Fibroblast of gingiva (primary cell): Measurements from ENCODE around the gene MAP3K2.

Source experiments
- DNase-seq: peaks from one replicate; pipeline ENCODE4 v3.0.0-alpha.2; 2011; ENCODE audit warnings: low read depth

MAP3K2 gene

GRCh38 chr2:127293386-127293747, 94.4 kb downstream of the MAP3K2 start:
- no peak for DNase-seq

DNA sequence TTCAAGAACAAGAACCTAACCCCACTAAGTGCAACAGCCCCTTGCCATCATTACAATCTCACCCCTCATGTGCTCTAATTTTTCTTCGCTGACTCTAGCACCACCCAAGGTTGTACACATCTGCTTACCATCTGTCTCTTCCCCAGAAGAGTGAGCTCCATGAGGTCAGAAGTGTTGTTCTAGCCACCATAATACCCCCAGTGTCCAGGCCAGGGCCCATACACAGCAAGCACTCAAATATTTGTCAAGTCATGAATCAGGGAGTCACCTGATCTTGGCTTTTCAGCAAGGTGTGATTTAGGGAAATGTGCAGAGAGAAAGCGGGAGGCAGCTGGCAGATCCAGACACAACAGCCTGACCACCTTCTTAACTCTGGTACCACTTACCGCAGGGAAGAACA, 99.5 kb downstream of the MAP3K2 start:
- DNase-seq = no peak

GRCh38 chr2:127283275-127283674, 104.5 kb downstream of the MAP3K2 start:
- DNase-seq = no peak

DNA sequence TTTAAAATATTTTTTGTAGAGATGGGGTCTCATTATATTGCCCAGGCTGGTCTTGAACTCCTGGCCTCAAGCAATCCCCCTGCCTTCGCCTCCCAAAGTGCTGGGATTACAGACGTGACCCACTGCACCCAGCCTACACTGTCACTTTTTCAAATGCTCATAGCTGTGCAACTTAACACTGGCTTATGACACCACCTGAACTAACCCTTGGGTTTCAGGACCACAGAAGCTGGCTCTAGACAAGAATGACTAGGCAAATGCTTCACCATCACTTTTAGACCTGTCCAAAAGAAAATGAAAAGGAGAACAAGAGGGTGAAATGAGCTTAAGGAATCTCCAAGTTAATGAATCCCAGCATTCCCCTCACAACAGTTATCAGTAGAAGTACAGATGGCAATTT, 107.1 kb downstream of the MAP3K2 start:
- DNase-seq = no peak

DNA sequence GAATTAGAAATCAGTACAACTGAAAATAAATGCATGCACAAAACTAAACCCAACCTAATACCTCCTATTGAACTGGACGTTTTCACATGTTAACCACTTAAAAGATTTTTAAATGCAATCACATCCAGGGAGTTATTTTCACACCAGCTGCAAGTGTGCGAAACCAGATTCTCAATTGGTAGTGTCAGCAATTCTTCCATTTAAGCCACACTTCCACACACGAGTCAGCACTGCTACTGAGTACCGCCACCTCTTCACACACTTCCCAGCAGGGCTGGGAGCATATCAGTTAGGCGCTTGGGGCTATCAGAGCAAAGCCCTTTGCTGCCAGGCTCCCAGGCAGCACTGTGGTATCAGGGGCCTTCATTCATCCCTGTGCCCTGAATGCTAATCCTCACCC, 108.0 kb downstream of the MAP3K2 start:
- no peak for DNase-seq

DNA sequence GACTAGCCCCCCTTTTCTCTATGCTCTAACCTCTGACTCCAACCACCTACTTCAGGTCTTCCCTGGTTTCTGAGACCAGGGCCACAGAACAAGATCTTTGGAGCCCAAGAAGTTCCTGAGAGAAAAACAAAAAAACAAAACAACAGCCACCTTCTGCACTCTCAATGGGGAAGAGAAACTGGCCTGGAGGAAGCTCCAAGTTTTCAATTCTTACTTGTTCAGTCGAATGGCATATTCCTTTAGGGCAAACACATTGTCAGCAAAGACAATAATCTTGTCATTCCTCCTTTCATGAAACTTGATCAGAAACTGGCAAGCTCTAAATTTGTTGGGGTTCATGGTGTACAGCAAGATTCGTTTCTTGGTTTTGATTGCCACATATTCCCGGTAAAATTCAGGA, 108.8 kb downstream of the MAP3K2 start:
- no peak for DNase-seq

- no peak for DNase-seq
These were observed 110.7 kb downstream of the MAP3K2 start for GRCh38 chr2:127277028-127277427.

DNA sequence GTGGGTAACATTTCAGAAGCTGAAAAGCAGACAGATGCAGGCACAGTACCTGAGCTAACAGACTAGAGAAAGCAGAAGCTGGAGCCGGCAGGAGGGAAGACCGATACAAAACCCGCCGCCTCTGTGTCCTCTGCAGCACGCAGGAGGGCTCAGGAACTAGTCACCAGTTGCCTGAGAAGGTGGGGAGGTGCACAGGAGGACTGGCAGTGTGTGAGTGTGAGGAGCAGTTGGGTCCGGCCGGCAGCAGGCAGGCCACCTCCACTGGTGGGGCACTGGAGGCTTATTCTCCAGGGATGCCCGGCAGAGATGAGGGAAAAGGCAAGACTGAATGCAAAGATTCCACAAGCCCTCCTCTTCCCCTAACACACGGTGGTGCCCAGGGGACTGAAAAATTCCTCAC, 112.0 kb downstream of the MAP3K2 start:
- DNase-seq = no peak

GRCh38 chr2:127275356-127275755, 112.4 kb downstream of the MAP3K2 start:
- no peak for DNase-seq

- DNase-seq = no peak
These were observed 117.1 kb downstream of the MAP3K2 start for GRCh38 chr2:127270663-127271062.

DNA sequence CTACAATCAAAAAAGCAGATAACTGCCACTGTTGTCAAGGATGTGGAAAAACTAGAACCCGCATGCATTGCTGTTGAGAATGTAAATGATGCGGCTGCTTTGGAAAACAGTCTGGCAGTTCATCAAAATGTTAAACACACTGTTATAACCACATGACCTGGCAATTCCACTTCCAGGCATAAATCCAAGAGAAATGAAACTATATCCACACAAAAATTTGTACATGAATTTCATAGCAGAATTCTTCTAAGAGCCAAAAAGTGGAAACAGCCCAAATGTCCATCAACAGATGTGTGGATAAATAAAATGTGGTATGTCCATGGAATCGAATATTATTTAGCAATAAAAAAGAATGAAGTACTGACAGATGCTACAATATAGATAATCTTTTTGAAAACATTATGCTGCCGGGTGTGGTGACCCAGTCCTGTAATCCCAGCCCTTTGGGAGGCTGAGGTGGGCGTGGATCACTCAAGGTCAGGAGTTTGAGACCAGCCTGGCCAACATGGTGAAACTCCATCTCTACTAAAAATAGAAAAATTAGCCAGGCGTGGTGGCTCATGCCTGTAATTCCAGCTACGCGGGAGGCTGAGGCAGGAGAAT, 125.9 kb downstream of the MAP3K2 start:
- DNase-seq = peak; percentile 85

- no peak for DNase-seq
These were observed 128.4 kb downstream of the MAP3K2 start for GRCh38 chr2:127259355-127259754.

DNA sequence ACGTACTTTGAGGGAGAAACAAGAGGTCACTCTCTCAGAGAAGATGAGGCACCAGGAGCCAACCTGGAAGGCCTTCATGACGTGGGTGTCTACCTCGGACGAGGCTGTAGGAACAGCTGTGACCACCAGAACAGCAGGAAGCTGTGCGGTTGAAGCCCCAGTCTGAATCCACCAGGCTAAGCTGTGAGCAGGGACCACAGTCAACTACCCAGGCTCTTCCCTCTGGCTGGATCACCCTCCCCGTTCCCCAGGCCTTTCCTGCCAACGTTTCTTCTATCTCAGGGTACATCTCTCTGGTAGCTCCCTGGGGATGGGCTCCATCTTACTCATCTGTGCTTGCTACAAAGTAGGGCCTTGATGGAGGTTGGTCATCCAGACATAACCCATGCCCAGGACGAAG, 130.9 kb downstream of the MAP3K2 start:
- DNase-seq = no peak

DNA sequence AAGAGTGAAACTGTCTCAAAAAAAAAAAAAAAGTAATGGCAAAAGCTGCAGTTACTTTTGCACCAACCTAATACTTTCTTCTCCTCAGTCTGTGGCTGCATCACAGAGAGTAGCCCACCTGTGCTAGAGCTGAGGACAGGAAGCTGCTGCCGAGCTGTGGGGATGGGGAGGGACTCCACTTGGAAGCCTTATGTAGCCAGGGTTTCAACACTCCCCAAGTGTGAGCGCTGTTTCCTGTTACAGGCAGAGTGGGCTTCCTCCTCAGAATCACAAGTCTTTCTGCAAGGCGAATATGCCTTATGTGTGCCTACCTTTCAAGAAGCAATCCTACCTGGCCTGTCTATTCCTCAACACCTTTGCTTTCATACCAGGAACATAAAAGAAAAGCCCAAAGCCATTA, 131.4 kb downstream of the MAP3K2 start:
- no peak for DNase-seq

- DNase-seq = no peak
These were observed 132.1 kb downstream of the MAP3K2 start for GRCh38 chr2:127255721-127256120.

GRCh38 chr2:127255146-127255545, 132.6 kb downstream of the MAP3K2 start:
- DNase-seq = no peak

DNA sequence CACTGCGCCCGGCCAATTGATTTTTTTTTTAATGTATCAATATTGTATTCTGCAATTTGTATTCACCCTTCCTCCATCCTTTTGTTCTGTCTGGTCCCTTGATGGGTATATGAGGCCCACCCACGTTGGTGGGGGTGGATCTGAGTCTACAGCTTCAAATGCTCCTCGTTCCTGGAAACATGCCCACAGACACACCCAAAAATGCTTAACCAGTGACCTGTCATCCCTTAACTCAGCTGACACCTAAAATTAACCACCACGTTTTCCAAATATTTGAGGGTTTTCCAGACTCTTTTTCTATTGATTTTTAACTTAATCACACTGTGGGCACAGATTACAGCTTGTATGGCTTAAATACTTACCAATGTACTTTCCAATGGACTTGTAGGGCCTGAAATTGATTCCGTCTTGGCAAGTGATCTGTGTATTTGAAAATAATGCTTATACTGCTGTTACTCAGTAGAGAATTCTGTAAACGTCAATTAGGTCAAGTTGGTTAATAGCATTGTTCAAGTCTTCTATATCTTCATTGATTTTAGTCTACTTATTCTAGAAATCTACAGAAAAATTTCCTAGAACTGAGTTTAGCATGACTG, 133.3 kb downstream of the MAP3K2 start:
- no peak for DNase-seq
